ENCODE results near the gene SEC23B. TPM values are rescaled to one million over a fixed set of nuclear protein-coding genes. Genes with fewer than 3 reads are reported as not detected.

Gene SEC23B
- total and polyA plus RNA-seq, 2 of the 13 experiments (the other 11 are each of a cell fraction or from before 2014, with no cell fraction given) = 114 to 120 TPM

DNA sequence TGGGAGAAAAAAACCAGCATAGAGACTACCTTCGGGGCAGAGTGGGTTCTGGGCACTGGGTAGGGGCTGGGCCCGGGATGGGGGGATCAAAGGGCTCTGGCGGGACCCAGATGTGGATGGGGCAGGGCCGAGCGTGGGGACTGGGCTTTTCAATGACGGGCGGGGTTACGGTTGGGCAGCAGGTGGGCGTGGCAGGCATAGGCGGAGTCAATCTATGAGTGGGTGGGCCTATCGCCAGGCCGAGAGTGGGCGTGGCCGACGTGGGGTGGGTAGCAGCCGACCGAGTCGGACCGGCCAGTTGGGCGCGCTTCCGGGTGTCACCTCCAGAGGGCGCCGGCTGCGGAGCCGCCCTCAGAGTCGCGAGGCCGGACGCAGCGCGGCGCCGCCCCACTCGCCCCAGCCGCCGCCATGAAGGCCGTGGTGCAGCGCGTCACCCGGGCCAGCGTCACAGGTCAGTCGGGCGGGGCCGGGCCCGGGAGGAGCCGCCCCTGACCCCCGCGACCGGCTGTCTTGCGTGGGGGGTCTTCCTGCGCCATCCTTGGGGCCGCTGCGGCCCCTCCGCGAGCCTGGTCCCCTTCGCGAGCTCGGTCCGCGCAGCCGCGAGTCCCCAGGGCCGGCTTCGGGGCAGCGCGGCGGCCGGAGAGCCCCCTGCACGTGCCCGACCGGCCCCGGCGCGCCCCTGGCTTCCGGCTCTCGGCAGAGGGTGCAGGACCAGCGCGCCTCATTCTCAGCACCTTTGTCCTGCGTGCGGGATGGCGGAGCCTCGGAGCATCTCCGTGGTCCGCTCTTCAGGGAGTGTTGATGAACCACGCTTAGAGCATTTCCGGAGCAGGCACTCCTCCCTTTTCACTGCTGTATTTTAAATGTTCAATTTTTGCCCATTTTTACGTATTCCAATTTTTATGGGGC, 80.2 kb downstream of the SEC23B start, which contains the start of gene DTD1 (continued):
- peak; percentile 62; the same call in 1 of the 2 replicates for TF ChIP-seq FOXO1 (CRISPR knock-in tag; IDR thresholded peaks at IDR 0.05)
- peak; percentile 36; the same call in 1 of the 2 replicates for TF ChIP-seq ISL2 (CRISPR knock-in tag; IDR thresholded peaks at IDR 0.05)
- peak; percentile 67; the same call in 1 of the 2 replicates for TF ChIP-seq HOXD1 (CRISPR knock-in tag; IDR thresholded peaks at IDR 0.05)
- TF ChIP-seq RBFOX2 (IDR thresholded peaks at IDR 0.05; ENCODE audit: low read depth, low read length) = peak; percentile 91
- TF ChIP-seq MTF2 (CRISPR knock-in tag; IDR thresholded peaks at IDR 0.05; ENCODE audit: borderline replicate concordance) = 0 out of 2 replicates have a peak, but pooled peaks have one; percentile 84
- TF ChIP-seq, protein P1, sequence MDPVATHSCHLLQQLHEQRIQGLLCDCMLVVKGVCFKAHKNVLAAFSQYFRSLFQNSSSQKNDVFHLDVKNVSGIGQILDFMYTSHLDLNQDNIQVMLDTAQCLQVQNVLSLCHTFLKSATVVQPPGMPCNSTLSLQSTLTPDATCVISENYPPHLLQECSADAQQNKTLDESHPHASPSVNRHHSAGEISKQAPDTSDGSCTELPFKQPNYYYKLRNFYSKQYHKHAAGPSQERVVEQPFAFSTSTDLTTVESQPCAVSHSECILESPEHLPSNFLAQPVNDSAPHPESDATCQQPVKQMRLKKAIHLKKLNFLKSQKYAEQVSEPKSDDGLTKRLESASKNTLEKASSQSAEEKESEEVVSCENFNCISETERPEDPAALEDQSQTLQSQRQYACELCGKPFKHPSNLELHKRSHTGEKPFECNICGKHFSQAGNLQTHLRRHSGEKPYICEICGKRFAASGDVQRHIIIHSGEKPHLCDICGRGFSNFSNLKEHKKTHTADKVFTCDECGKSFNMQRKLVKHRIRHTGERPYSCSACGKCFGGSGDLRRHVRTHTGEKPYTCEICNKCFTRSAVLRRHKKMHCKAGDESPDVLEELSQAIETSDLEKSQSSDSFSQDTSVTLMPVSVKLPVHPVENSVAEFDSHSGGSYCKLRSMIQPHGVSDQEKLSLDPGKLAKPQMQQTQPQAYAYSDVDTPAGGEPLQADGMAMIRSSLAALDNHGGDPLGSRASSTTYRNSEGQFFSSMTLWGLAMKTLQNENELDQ (CRISPR knock-in tag; IDR thresholded peaks at IDR 0.05; ENCODE audit: borderline replicate concordance) = no peak
- no peak for TF ChIP-seq ZNF326 (CRISPR knock-in tag; IDR thresholded peaks at IDR 0.05; ENCODE audit: borderline replicate concordance)
- TF ChIP-seq ZNF34 (CRISPR knock-in tag; IDR thresholded peaks at IDR 0.05; ENCODE audit: borderline replicate concordance) = peak; percentile 31; the same call in 1 of the 2 replicates
- no peak for TF ChIP-seq ZNF550 (CRISPR knock-in tag; IDR thresholded peaks at IDR 0.05; ENCODE audit: borderline replicate concordance)
- TF ChIP-seq ZSCAN25 (CRISPR knock-in tag; IDR thresholded peaks at IDR 0.05) = peak; percentile 53
- no peak; the same call in 1 of the 2 replicates for TF ChIP-seq RXRB (CRISPR knock-in tag; IDR thresholded peaks at IDR 0.05; ENCODE audit: borderline replicate concordance)
- no peak for TF ChIP-seq ZNF558 (CRISPR knock-in tag; IDR thresholded peaks at IDR 0.05; ENCODE audit: borderline replicate concordance)
- TF ChIP-seq YEATS2 (CRISPR knock-in tag; IDR thresholded peaks at IDR 0.05; ENCODE audit: borderline replicate concordance) = peak; percentile 65
- TF ChIP-seq, protein P2, sequence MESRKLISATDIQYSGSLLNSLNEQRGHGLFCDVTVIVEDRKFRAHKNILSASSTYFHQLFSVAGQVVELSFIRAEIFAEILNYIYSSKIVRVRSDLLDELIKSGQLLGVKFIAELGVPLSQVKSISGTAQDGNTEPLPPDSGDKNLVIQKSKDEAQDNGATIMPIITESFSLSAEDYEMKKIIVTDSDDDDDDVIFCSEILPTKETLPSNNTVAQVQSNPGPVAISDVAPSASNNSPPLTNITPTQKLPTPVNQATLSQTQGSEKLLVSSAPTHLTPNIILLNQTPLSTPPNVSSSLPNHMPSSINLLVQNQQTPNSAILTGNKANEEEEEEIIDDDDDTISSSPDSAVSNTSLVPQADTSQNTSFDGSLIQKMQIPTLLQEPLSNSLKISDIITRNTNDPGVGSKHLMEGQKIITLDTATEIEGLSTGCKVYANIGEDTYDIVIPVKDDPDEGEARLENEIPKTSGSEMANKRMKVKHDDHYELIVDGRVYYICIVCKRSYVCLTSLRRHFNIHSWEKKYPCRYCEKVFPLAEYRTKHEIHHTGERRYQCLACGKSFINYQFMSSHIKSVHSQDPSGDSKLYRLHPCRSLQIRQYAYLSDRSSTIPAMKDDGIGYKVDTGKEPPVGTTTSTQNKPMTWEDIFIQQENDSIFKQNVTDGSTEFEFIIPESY (CRISPR knock-in tag; IDR thresholded peaks at IDR 0.05) = peak; percentile 56
- no peak for TF ChIP-seq MED8 (CRISPR knock-in tag; IDR thresholded peaks at IDR 0.05; ENCODE audit: insufficient replicate concordance)
- TF ChIP-seq ZNF24 (IDR thresholded peaks at IDR 0.05) = 0 out of 2 replicates have a peak, but pooled peaks have one; percentile 33
- TF ChIP-seq SRSF4 (IDR thresholded peaks at IDR 0.05; ENCODE audit: low read depth, low read length, poor library complexity, severe bottlenecking) = no peak
- TF ChIP-seq, protein P3, sequence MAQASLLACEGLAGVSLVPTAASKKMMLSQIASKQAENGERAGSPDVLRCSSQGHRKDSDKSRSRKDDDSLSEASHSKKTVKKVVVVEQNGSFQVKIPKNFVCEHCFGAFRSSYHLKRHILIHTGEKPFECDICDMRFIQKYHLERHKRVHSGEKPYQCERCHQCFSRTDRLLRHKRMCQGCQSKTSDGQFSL (CRISPR knock-in tag; IDR thresholded peaks at IDR 0.05) = peak; percentile 82
- TF ChIP-seq HHEX (CRISPR knock-in tag; IDR thresholded peaks at IDR 0.05) = no peak
- TF ChIP-seq MED1 (CRISPR knock-in tag; IDR thresholded peaks at IDR 0.05) = peak; percentile 65
- TF ChIP-seq, protein P4, sequence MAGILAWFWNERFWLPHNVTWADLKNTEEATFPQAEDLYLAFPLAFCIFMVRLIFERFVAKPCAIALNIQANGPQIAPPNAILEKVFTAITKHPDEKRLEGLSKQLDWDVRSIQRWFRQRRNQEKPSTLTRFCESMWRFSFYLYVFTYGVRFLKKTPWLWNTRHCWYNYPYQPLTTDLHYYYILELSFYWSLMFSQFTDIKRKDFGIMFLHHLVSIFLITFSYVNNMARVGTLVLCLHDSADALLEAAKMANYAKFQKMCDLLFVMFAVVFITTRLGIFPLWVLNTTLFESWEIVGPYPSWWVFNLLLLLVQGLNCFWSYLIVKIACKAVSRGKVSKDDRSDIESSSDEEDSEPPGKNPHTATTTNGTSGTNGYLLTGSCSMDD (CRISPR knock-in tag; IDR thresholded peaks at IDR 0.05) = 0 out of 2 replicates have a peak, but pooled peaks have one; percentile 88
- TF ChIP-seq SKI (IDR thresholded peaks at IDR 0.05; ENCODE audit: partially characterized antibody) = no peak
